Measurements from ENCODE around the gene LMAN2. TPM values are rescaled to one million over a fixed set of nuclear protein-coding genes. Genes with fewer than 3 reads are reported as not detected.

LMAN2 gene
- total RNA-seq, 4 donors from 2014 or later, result 119 to 191 (median 160) TPM

GRCh38 chr5:177339107-177339638 is 12.3 kb downstream of the LMAN2 start:
- no peaks in the 10 kb centered on the region for H3K4me1 ChIP-seq
- TF ChIP-seq POLR2AphosphoS5 (IDR thresholded peaks at IDR 0.05) (no peak), EP300 (IDR thresholded peaks at IDR 0.05) (no peak), CTCF (IDR thresholded peaks at IDR 0.05) (no peak), POLR2A (IDR thresholded peaks at IDR 0.05) (no peak)
- H3K4me3 ChIP-seq, result no peak overlapping the region
- H3K27ac ChIP-seq, result no peak overlapping the region
- H3K36me3 ChIP-seq, result peaks cover 82% of the 10 kb centered on the region
- no peak for DNase-seq (ENCODE audit: low spot score in 2 of 2)
- no peaks in the 10 kb centered on the region for H3K27me3 ChIP-seq
- H3K9me3 ChIP-seq, result no peaks in the 10 kb centered on the region
- WGBS, result 79% methylated on average over 9 of the region's 11 CpGs

DNA sequence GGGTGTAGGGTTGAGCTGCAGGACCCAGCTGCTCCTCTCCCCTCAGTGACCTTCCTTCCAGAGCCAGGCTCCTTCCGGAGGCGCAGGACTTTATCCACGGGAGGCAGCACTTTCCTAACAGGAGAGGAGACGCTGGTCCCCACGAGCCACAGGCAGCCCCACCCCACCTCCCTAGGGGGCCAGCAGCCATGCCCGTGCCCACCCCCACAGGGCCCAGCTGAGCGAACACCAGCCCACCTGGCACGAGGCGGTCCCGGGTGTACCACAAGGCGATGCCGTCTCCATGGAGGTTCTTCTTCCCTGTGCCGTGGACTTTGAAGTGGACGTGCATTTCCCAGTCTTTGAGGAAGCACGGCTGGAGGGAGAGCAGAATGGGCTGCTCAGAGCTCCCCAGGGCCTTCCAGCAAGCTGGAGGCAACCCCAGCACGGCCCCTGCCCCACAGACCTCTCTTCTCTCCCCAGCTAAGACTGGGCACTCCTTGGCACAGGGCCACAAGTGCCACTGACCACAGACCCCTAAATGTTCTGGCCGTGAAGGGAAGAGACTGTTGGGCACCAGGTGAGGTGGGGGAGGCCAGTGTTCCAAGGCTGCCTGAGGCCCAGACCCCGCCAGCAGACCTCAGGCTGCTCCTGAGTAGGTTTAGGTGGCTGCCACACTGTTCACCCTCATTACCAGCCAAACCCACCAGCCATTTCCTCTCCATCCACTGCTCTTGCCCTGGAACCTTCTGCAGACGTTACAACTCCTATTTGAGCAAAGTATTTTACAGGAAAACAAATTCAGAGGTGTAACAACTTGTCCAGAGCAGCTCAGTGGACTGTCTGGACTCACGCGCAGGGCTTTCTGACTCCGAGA is 13.0 kb downstream of the LMAN2 start:
- no peak for DNase-seq (ENCODE audit: low spot score in 2 of 2)
- no peak for TF ChIP-seq CTCF (IDR thresholded peaks at IDR 0.05)
- TF ChIP-seq POLR2AphosphoS5 (IDR thresholded peaks at IDR 0.05), result no peak
- TF ChIP-seq POLR2A (IDR thresholded peaks at IDR 0.05), result no peak
- no peak overlapping the region for H3K4me3 ChIP-seq
- H3K9me3 ChIP-seq, result no peaks in the 10 kb centered on the region
- 88% methylated on average over 15 of the region's 22 CpGs for WGBS
- peaks cover 84% of the 10 kb centered on the region for H3K36me3 ChIP-seq
- no peak overlapping the region for H3K27ac ChIP-seq
- H3K27me3 ChIP-seq, result no peaks in the 10 kb centered on the region
- no peaks in the 10 kb centered on the region for H3K4me1 ChIP-seq

DNA sequence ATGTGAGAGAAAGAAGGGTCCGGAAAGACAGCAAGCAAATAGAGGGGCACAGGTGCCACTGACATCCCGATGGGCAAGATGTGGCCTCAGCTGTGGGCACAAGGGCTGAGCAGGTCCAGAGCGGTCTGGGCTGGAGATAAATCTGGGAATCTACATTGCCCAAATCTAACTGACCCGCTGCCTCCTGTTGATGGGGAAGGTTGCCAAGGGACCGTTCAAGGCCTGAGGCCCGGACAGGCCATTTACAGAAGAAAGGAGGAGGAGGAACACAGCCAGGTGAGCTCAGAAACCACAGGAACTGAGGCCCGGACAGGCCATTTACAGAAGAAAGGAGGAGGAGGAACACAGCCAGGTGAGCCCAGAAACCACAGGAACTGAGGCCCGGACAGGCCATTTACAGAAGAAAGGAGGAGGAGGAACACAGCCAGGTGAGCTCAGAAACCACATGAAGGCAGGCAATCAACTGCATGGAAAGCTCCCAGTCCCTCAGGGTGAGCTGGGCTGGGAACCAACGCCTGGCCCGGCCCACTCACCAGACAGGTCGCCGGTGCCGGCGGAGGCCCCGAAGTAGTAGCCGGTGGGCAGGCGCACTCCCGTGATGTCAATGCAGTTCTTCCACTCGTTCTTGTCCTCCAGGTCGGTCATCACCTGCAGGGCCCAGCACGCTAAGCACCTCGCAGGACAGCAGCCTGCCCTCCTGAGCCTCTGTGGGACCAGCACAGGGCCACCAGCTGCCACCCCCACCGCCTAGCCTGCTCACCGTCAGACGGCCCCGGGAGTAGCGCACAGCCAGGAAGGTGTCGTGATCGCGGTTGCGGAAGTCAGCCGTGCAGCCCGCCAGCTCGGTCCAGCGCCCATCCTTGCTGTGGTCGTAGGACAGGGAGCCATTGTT is 14.6 kb downstream of the LMAN2 start:
- no peak for DNase-seq (ENCODE audit: low spot score in 2 of 2)
- no peak overlapping the region for H3K27ac ChIP-seq
- WGBS, result 90% methylated on average over 36 of the region's 36 CpGs
- TF ChIP-seq EP300 (IDR thresholded peaks at IDR 0.05), result no peak
- no peak for TF ChIP-seq POLR2A (IDR thresholded peaks at IDR 0.05)
- TF ChIP-seq POLR2AphosphoS5 (IDR thresholded peaks at IDR 0.05), result no peak
- TF ChIP-seq CTCF (IDR thresholded peaks at IDR 0.05), result no peak
- H3K4me1 ChIP-seq, result no peaks in the 10 kb centered on the region
- no peaks in the 10 kb centered on the region for H3K27me3 ChIP-seq
- H3K4me3 ChIP-seq, result no peak overlapping the region
- H3K9me3 ChIP-seq, result no peaks in the 10 kb centered on the region
- H3K36me3 ChIP-seq, result peaks cover 89% of the 10 kb centered on the region

DNA sequence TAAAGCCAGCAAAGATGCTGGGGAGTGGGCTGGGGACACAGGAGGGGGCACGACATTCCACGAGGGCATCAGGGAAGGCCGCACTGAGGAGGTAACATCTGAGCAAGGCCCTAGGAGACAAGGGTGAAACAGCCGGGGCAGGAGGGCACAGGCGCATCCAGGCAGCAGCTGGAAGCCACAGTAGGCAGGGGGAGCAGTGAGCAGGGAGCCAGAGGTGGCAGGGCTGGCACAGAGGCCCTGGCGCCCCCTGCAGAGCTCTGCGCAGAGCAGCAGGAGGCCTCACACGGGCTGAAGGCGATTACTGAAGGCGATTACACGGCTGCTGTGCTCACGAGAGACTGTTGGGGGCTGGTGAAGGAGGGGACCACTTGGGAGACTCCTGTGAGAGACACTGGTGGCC is 15.4 kb downstream of the LMAN2 start:
- no peak overlapping the region for H3K4me3 ChIP-seq
- no peaks in the 10 kb centered on the region for H3K9me3 ChIP-seq
- DNase-seq (ENCODE audit: low spot score in 2 of 2), result no peak
- H3K27me3 ChIP-seq, result no peaks in the 10 kb centered on the region
- H3K4me1 ChIP-seq, result no peaks in the 10 kb centered on the region
- 74% methylated on average over 12 of the region's 12 CpGs for WGBS
- H3K27ac ChIP-seq, result no peak overlapping the region
- TF ChIP-seq POLR2AphosphoS5 (IDR thresholded peaks at IDR 0.05) (no peak), POLR2A (IDR thresholded peaks at IDR 0.05) (no peak), CTCF (IDR thresholded peaks at IDR 0.05) (no peak), EP300 (IDR thresholded peaks at IDR 0.05) (no peak)
- peaks cover 90% of the 10 kb centered on the region for H3K36me3 ChIP-seq

DNA sequence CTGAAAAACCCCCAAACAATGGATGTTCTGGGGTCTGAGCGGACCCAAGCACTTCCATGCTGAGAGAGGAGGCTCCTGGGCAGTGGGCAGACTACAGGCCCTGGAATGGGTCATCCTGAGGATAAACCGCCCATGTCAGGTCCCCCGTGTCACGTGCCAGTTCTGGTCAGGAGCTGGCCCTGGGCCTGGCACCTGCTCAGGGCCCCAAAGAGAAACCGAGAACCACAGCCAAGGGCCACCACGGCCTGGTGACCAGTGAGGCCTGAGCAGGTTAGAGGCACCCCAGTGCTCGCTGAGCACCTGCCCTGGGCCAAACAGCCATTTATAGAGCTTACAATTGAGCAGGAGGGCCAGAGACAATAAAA is 15.8 kb downstream of the LMAN2 start:
- Histone ChIP-seq H3K36me3 (peaks cover 93% of the 10 kb centered on the region), H3K27me3 (no peaks in the 10 kb centered on the region), H3K4me3 (no peak overlapping the region), H3K4me1 (no peaks in the 10 kb centered on the region), H3K27ac (no peak overlapping the region), H3K9me3 (no peaks in the 10 kb centered on the region)
- no peak for TF ChIP-seq EP300 (IDR thresholded peaks at IDR 0.05)
- TF ChIP-seq POLR2AphosphoS5 (IDR thresholded peaks at IDR 0.05), result no peak
- no peak for TF ChIP-seq POLR2A (IDR thresholded peaks at IDR 0.05)
- TF ChIP-seq CTCF (IDR thresholded peaks at IDR 0.05), result no peak
- WGBS, result 79% methylated on average over 5 of the region's 7 CpGs
- DNase-seq (ENCODE audit: low spot score in 2 of 2), result no peak

Measured in suprapubic skin (tissue), 4 donors.